Fibroblast of skin of left quadriceps (primary cell): Measurements from ENCODE around the gene GABRG2.
"Not testable (repeated sequence)": the region's sequence is repeated elsewhere in the genome, so short reads cannot be mapped to it uniquely, and the experiment has no call there.

Source experiments
- DNase-seq, 2 experiments: peaks; one replicate each; pipeline ENCODE4 v3.0.0-alpha.2; 2013; ENCODE audit warnings: low read depth in 2 of 2

Gene GABRG2

DNA sequence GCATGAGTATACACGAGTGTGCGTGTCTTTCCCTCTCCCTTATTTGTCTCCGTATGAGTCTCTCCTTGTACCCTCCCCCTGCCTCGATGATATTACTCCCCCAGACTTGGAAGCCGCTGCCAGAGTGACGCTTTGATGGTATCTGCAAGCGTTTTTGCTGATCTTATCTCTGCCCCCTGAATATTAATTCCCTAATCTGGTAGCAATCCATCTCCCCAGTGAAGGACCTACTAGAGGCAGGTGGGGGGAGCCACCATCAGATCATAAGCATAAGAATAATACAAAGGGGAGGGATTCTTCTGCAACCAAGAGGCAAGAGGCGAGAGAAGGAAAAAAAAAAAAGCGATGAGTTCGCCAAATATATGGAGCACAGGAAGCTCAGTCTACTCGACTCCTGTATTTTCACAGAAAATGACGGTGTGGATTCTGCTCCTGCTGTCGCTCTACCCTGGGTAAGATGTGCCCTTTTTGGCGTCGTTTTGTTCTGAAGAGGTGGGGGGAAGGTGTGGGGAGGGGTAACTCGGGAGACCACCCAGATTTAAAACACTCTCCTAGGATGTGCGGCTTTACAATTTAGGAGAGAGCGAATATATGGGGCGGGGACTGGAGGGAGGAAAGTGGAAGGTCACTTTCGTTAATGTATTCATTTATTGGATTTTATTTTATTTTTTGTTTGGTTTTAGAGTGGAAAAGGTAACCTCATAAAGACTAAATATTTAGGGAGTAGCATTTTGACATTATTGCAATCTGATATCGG lies at the start of gene GABRG2:
TSS of gene GABRG2 (plus strand) at position 119 of the 757 bp plus-strand sequence. CDS start at position 346, 227 bp downstream.
- DNase-seq: no peak

GRCh38 chr5:162025312-162025711 lies 42.3 kb upstream of the GABRG2 start:
- DNase-seq: no peak

DNA sequence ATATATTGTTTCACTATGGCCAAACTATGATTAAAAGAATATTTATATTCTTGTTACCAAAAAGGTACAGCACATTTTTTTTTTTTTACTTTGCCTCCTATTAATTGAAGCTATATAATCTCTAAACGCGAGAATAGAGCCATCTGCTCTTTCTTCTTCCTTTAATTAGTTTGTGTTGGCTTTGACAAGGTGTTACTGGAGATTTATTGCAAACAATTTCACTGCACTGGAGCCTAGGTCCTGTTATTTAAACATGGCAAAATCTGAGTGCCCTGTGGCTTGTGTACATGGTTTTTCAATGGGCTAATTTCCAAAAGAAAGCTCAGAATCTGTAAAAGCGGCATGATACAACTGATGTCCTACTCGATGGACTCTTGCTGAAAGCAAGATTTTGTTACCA lies 40.8 kb upstream of the GABRG2 start:
- DNase-seq: no peak

- no peak for DNase-seq
These were observed 30.1 kb upstream of the GABRG2 start for GRCh38 chr5:162037431-162037830.

DNA sequence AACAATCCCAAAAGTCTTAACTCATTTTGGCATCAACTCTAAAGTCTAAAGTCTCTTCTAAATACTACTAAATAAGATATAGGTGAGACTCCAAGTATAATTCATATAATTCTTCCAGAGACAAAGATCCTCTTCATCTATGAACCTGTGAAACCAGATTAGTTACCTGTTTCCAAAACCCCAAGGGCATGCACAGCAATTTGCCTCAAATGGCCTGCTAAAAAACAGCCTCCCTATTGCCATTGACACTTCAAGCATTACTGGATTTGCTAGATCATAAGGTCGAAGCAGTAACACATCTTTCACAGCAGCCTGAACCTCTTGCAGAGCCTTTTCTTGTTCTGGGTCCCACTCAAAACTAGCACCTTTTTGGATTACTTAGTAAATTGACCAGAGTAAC lies 20.3 kb upstream of the GABRG2 start:
- DNase-seq: no peak

- DNase-seq: no peak
These were observed 14.9 kb upstream of the GABRG2 start for GRCh38 chr5:162052676-162053075.

DNA sequence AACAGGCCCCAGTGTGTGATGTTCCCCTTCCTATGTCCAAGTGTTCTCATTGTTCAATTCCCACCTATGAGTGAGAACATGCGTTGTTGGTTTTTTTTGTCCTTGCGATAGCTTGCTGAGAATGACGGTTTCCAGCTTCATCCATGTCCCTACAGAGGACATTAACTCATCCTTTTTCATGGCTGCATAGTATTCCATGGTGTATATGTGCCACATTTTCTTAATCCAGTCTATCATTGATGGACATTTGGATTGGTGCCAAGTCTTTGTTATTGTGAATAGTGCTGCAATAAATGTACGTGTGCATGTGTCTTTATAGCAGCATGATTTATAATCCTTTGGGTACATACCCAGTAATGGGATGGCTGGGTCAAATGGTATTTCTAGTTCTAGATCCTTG lies 12.5 kb upstream of the GABRG2 start:
- not testable (repeated sequence) for DNase-seq

DNA sequence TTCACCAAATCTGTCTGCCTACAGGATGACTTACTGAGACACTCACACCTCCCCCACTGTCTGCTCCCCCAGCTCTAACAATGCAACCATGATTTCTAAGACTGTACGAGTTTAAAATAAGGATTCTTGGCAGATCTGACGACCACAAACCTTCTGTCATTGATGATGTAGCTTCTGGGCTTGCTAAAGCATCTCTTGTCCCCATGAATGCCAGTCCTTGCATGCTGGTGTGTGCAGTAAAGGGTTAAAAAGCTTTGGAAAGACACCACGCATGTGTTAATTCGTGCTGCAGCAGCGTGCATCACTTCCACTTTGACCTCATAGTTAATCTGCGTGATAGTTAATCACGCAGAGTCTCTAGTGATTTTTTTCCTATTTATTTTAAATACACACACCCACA lies 411 bp upstream of the GABRG2 start:
- DNase-seq: no peak

- no peak for DNase-seq
These were observed 839 bp downstream of the GABRG2 start for GRCh38 chr5:162068412-162068811.

GRCh38 chr5:162068936-162069335 lies 1.4 kb downstream of the GABRG2 start:
- DNase-seq: no peak

DNA sequence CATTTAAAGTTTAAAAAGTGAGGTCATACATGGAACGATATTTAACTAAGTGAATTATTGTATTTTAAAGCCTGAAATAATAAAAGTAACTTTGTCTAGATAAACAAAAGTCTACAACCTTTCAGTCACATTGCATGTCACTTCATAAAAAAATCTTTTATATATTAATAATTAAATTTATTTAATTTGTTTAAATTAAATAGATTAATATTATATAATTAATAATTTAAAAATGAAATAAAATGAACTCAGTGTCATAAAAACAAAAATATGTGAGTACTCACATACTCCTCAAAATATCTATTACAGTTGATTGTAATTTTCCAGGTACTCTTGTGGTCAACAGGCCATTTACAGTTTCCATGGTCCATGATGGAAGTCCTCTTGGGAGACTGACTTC lies 11.2 kb downstream of the GABRG2 start:
- no peak for DNase-seq

GRCh38 chr5:162091336-162091735 lies 23.8 kb downstream of the GABRG2 start:
- no peak for DNase-seq

DNA sequence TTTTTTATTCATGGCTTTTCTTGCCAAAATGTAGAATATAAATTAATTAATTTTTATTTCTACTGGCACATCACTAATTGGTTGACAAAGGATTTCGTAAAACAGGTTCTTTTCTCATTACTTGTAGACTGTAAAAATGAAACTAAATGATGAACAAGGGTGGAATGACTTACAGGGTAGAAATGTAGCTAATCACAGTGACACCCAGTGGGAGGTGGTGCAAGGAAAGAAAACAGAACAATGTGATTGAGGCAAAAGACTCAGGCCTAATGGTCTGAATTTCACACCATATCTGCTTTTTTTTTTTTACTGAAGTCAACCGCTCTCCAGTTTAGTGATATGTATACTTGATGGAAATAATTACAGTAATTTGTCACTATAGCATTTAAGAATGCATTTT lies 28.9 kb downstream of the GABRG2 start:
- DNase-seq: no peak

- no peak for DNase-seq
These were observed 40.0 kb downstream of the GABRG2 start for GRCh38 chr5:162107591-162107990.

GRCh38 chr5:162119801-162120200 lies 52.2 kb downstream of the GABRG2 start:
- DNase-seq: no peak

- no peak for DNase-seq
These were observed 60.5 kb downstream of the GABRG2 start for GRCh38 chr5:162128117-162128516.

DNA sequence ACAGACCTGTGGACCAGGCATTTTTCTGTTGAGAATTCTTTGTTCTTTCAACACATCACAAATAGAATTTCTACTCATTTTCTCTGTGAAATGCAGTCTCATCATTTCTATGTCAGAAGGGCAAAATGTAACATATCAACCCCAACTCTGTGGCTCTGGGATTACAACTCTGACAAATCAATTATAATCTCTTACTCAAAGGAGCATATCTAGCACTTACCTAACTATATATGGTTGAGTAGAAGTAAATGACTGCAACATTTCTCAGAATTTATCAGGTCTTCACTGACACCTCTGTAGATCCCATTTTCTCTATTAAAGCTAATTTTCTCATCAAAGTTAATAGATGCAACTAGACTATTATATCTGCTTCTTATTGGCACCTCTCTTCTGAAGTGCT lies 64.8 kb downstream of the GABRG2 start:
- no peak for DNase-seq

GRCh38 chr5:162139190-162139589 lies 71.6 kb downstream of the GABRG2 start:
- DNase-seq: no peak

DNA sequence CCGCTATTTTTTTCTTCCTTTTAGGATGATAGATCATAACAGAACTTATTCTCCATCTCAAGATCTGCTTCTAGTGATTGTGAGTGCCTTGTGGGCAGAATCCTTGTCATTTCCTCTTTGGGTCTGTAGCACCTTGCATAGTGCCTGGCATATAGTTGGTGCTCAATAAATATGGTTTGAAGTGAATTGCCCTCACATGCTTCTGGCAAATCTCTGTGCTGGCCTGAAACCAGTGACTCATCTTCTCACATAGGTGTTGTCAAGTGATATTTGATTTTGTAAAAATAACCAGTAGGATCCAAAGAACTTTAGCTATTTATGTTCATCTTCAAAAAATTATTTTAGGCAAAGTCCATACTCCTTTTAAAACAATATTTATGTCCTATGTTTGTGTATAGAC lies 86.7 kb downstream of the GABRG2 start:
- no peak for DNase-seq

GRCh38 chr5:162160401-162160800 lies 92.8 kb downstream of the GABRG2 start:
- DNase-seq: no peak

GRCh38 chr5:162163663-162164062 lies 96.1 kb downstream of the GABRG2 start:
- no peak for DNase-seq

GRCh38 chr5:162174358-162174974 lies 106.9 kb downstream of the GABRG2 start:
- DNase-seq: no peak

DNA sequence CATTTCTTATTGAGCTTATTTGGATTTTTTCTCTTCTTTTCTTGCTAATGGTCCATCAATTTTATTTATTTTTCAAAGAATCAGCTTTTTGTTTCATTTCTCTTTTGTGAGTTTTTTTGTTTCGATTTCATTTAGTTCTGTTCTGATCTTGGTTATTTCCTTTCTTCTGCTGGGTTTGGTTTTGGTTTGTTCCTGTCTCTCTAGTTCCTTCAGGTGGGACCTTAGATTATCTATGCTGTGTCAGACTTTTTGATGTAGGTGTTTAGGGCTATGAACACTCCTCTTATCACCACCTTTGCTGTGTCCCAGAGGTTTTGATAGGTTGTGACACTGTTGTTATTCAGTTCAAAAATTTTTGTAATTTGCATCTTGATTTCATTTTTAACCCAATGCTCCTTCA lies 119.8 kb downstream of the GABRG2 start:
- DNase-seq: no peak

DNA sequence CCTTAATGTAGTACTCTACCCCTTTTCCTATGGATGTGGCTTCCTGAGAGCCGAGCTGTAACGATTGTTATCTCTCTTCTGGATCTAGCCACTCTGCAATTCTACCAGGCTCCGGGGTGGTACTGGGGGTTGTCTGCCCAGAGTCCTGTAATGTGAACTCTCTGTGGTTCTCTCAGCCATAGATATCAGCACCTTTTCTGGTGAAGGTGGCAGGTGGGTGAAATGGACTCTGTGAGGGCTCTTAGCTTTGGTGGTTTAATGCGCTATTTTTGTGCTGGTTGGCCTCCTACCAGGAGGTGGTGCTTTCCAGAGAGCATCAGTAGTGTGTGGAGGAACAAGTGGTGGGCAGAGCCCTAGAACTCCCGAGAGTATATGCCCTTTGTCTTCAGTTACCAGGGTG lies 122.1 kb downstream of the GABRG2 start:
- DNase-seq: no peak
